HepG2 (cell line): ENCODE measurements around the gene ZBTB43. TPM values are rescaled to one million over a fixed set of nuclear protein-coding genes. Genes with fewer than 3 reads are reported as not detected.

Experiments used
- ATAC-seq: fragments of 200-7000 bp; cut with Tn5 transposase; 3 replicates; pipeline ENCODE4 v1.9.1; 2020; ENCODE audit warnings: mild to moderate bottlenecking, moderate library complexity
- BruUV-seq: library from RNA; stranded (reverse); fragments of 400-500 nt; replicated peaks from 2 replicates; lab custom pipeline; 2021; lab: Mats Ljungman, UMichigan
- CTCF ChIA-PET: fragments of 300-600 bp; formaldehyde crosslinking; extraction: SDS; loops from one replicate; lab custom pipeline; 2021; ENCODE audit warnings: low total read pairs, inconsistent platforms, low intra/inter-chr PET ratio; lab: Yijun Ruan, JAX
- POLR2A ChIA-PET: fragments of 350-600 bp; sonication (Branson Sonifier 250); formaldehyde crosslinking; loops from one replicate; lab custom pipeline; 2020; ENCODE audit warnings: antibody characterized with exemption, inconsistent platforms; lab: Yijun Ruan, JAX
- DNase-seq: peaks from one replicate; pipeline ENCODE4 v3.0.0-alpha.2; 2015; ENCODE audit warnings: low spot score
- FAIRE-seq: peaks from 3 replicates; lab custom pipeline; 2011; peaks lifted over from hg19 to GRCh38; lab: Jason Lieb, UNC
- H2AFZ ChIP-seq: one replicate; pipeline ENCODE4 v1.6.1; 2011; ENCODE audit warnings: low read length, inconsistent platforms
- H3K27ac ChIP-seq: fragments of 300-600 bp; 3 replicates; pipeline ENCODE4 v1.8.0; 2011; ENCODE audit warnings: mixed run types, mild to moderate bottlenecking, mixed read lengths, low read length, inconsistent platforms; ENCODE audit not compliant: insufficient read depth; ENCODE audit errors: extremely low read length
- H3K27me3 ChIP-seq, 2 experiments: fragments of 200-600 bp in 1 of 2; 2 replicates in 1 of 2; 3 replicates in 1 of 2; pipeline versions ENCODE4 v1.6.0 to v1.8.0; 2011; ENCODE audit warnings: low read length in 2 of 2, mild to moderate bottlenecking in 2 of 2, moderate library complexity in 2 of 2, inconsistent platforms in 1 of 2; ENCODE audit not compliant: insufficient read depth in 2 of 2, control insufficient read depth in 1 of 2
- H3K36me3 ChIP-seq, 2 experiments: fragments of 200-600 bp in 1 of 2; replicated peaks in 1 of 2; 2 replicates in 1 of 2; 3 replicates in 1 of 2; pipeline versions ENCODE4 v1.5.1 to v1.8.0; 2011; ENCODE audit warnings: low read length in 2 of 2, inconsistent platforms in 1 of 2; ENCODE audit not compliant: insufficient read depth in 2 of 2, control insufficient read depth in 1 of 2
- H3K4me1 ChIP-seq: 2 replicates; pipeline ENCODE4 v1.5.1; 2012; ENCODE audit warnings: low read length, inconsistent platforms; ENCODE audit not compliant: insufficient read depth
- H3K4me2 ChIP-seq: 2 replicates; pipeline ENCODE4 v1.6.0; 2011; ENCODE audit warnings: low read depth, low read length, inconsistent platforms
- H3K4me3 ChIP-seq, 3 experiments: fragments of 200-600 bp in 1 of 3; sonication (generic), shearing (Covaris generic) in 1 of 3; replicated peaks in 1 of 3; 2 replicates each; pipeline ENCODE4 v1.5.1; 2011 to 2016; ENCODE audit warnings: low read length in 3 of 3, inconsistent platforms in 2 of 3, low read depth in 2 of 3, mild to moderate bottlenecking in 2 of 3, control low read depth in 1 of 3, mixed read lengths in 1 of 3; ENCODE audit not compliant: insufficient read depth in 1 of 3
- H3K79me2 ChIP-seq: one replicate; pipeline ENCODE4 v1.6.1; 2011; ENCODE audit warnings: low read length, inconsistent platforms; ENCODE audit not compliant: insufficient read depth
- H3K9ac ChIP-seq: 2 replicates; pipeline ENCODE4 v1.6.0; 2011; ENCODE audit warnings: mild to moderate bottlenecking, low read depth, low read length, inconsistent platforms; ENCODE audit not compliant: insufficient read depth
- H3K9me3 ChIP-seq: 2 replicates; pipeline ENCODE4 v1.5.1; 2012; ENCODE audit warnings: mild to moderate bottlenecking, low read length
- H4K20me1 ChIP-seq: 2 replicates; pipeline ENCODE4 v1.6.0; 2011; ENCODE audit warnings: inconsistent platforms, mild to moderate bottlenecking, low read length, moderate library complexity; ENCODE audit not compliant: insufficient read depth
- CCAR2 ChIP-seq: fragments of 200-400 bp; formaldehyde crosslinking; optimal IDR thresholded peaks from 2 replicates; pipeline ENCODE3; 2018; ENCODE audit warnings: low read depth, mild to moderate bottlenecking, low read length, moderate library complexity
- CREBL2 ChIP-seq: sonication (generic); formaldehyde crosslinking; IDR thresholded peaks from 2 replicates; pipeline ENCODE4 v1.8.1; 2023; ENCODE audit warnings: missing genetic modification reagents, mild to moderate bottlenecking, borderline replicate concordance
- HNF4A ChIP-seq: sonication (generic); formaldehyde crosslinking; IDR thresholded peaks from 2 replicates; pipeline ENCODE4 v1.4.0; 2020; ENCODE audit warnings: missing genetic modification reagents
- PBX3 ChIP-seq: sonication (generic); formaldehyde crosslinking; IDR thresholded peaks from 2 replicates; pipeline ENCODE4 v1.8.1; 2023; ENCODE audit warnings: missing genetic modification reagents, inconsistent platforms, borderline replicate concordance
- PHF20 ChIP-seq: sonication (generic); formaldehyde crosslinking; IDR thresholded peaks from 2 replicates; pipeline ENCODE4 v1.5.0; 2020; ENCODE audit warnings: mild to moderate bottlenecking, missing genetic modification reagents
- TRIM22 ChIP-seq: fragments of 450-650 bp; IDR thresholded peaks from 2 replicates; pipeline ENCODE4 v1.6.1; 2017
- TSC22D2 ChIP-seq: sonication (generic); formaldehyde crosslinking; IDR thresholded peaks from 2 replicates; pipeline ENCODE4 v1.5.1; 2020; ENCODE audit warnings: missing genetic modification reagents, mild to moderate bottlenecking, borderline replicate concordance
- YEATS4 ChIP-seq: sonication (generic); formaldehyde crosslinking; IDR thresholded peaks from 2 replicates; pipeline ENCODE4 v1.4.0; 2020; ENCODE audit warnings: missing genetic modification reagents, borderline replicate concordance
- ZMYM2 ChIP-seq: sonication (generic); formaldehyde crosslinking; IDR thresholded peaks from 2 replicates; pipeline ENCODE4 v1.8.0; 2022; ENCODE audit warnings: mild to moderate bottlenecking, missing genetic modification reagents
- ZNF10 ChIP-seq: sonication (generic); formaldehyde crosslinking; IDR thresholded peaks from 2 replicates; pipeline ENCODE4 v1.4.0; 2020; ENCODE audit warnings: mild to moderate bottlenecking, low read depth, missing genetic modification reagents, borderline replicate concordance
- ZNF224 ChIP-seq: sonication (generic); formaldehyde crosslinking; IDR thresholded peaks from 2 replicates; pipeline ENCODE4 v1.5.0; 2020; ENCODE audit warnings: mild to moderate bottlenecking, missing genetic modification reagents
- ZNF343 ChIP-seq: sonication (generic); formaldehyde crosslinking; IDR thresholded peaks from 2 replicates; pipeline ENCODE4 v1.4.0; 2020; ENCODE audit warnings: mild to moderate bottlenecking, missing genetic modification reagents
- ZNF441 ChIP-seq: sonication (generic); formaldehyde crosslinking; IDR thresholded peaks from 2 replicates; pipeline ENCODE4 v1.7.0; 2021; ENCODE audit warnings: missing genetic modification reagents, borderline replicate concordance
- ZNF530 ChIP-seq: sonication (generic); formaldehyde crosslinking; IDR thresholded peaks from 2 replicates; pipeline ENCODE4 v1.5.0; 2020; ENCODE audit warnings: low read depth, mild to moderate bottlenecking, missing genetic modification reagents
- ZNF615 ChIP-seq: sonication (generic); formaldehyde crosslinking; IDR thresholded peaks from 2 replicates; pipeline ENCODE4 v1.5.0; 2020; ENCODE audit warnings: mild to moderate bottlenecking, missing genetic modification reagents, borderline replicate concordance
- ZNF883 ChIP-seq: sonication (generic); formaldehyde crosslinking; IDR thresholded peaks from 2 replicates; pipeline ENCODE4 v1.5.1; 2020; ENCODE audit warnings: mild to moderate bottlenecking, missing genetic modification reagents; ENCODE audit errors: not compliant biosample characterization
- WGBS: methylation state at CpG from one replicate; pipeline ENCODE4 v1.1.6; 2017; ENCODE audit warnings: low lambda C conversion rate; 5-methylcytosine and 5-hydroxymethylcytosine counted together
- in situ Hi-C: cut with HindIII; loops from 2 replicates; pipeline ENCODE4 v1.10.0; 2017; ENCODE audit warnings: low pct_unique_long_range_greater_than_20kb; ENCODE audit not compliant: extremely low pct_ligation_motif_present
- intact Hi-C: fragments of 100-400 bp; cut with micrococcal nuclease; formaldehyde crosslinking; loops from one replicate; pipeline ENCODE4 v1.10.0; 2022; ENCODE audit not compliant: unreplicated experiment
- polyA plus RNA-seq, 8 experiments: library from polyadenylated mRNA; depleted of rRNA in 3 of 8; stranded (reverse) in 7 of 8; unstranded in 1 of 8; fragments of >200 nt; fragmentation: Illumina TruSeq in 4 of 8; extraction: Trizol in 4 of 8; gene quantifications; 2 replicates each; pipeline versions ENCODE4 v1.2.1 to v1.2.3, GENCODE V29; 2011 to 2016; ENCODE audit warnings: low read depth in 4 of 8, missing spikeins in 1 of 8, mixed read lengths in 1 of 8; ENCODE audit not compliant: insufficient read depth in 1 of 8
- total RNA-seq, 5 experiments: library from RNA; depleted of rRNA; stranded (reverse); fragments of >200 nt; fragmentation: Illumina TruSeq; extraction: Trizol; gene quantifications; 2 replicates each; pipeline ENCODE4 v1.2.3, GENCODE V29; 2016; ENCODE audit warnings: low read depth in 1 of 5

Gene ZBTB43
- total and polyA plus RNA-seq, 2 of the 13 experiments (the other 11 are each of a cell fraction or from before 2014, with no cell fraction given): 7.1 to 31.4 TPM

- 0 out of 5 replicates have a peak, but pooled peaks cover 0 to 1% of the 10 kb centered on the region in 2 experiments for H3K27me3 ChIP-seq
- H3K4me3 ChIP-seq: no peak overlapping the region
- ATAC-seq (no peak), FAIRE-seq (no peak), DNase-seq (no peak)
- no peaks in the 10 kb centered on the region; a peak in 1 of 5 replicates for H3K36me3 ChIP-seq
- H3K9ac ChIP-seq: no peak overlapping the region
- peaks cover under 1% of the 10 kb centered on the region; the same call in 1 of the 2 replicates for H3K4me1 ChIP-seq
- intact Hi-C loops: no loop called here
- no peaks in the 10 kb centered on the region for H4K20me1 ChIP-seq
- no peak overlapping the region for H3K4me2 ChIP-seq
- no peaks in the 10 kb centered on the region for H3K79me2 ChIP-seq
- H2AFZ ChIP-seq: no peak overlapping the region
- ChIA-PET CTCF (no interaction called here), POLR2A (no interaction called here)
- in situ Hi-C loops: no loop called here
- no peaks in the 10 kb centered on the region for H3K9me3 ChIP-seq
- no TSS peak for BruUV-seq
- H3K27ac ChIP-seq: no peak overlapping the region
- WGBS: 65% methylated on average over 5 of the region's 5 CpGs
- no peak for TF ChIP-seq ZNF343 (CRISPR knock-in tag)
- no peak for TF ChIP-seq TSC22D2
- TF ChIP-seq ZNF441: no peak
- TF ChIP-seq PHF20 (CRISPR knock-in tag): no peak
- no peak for TF ChIP-seq YEATS4 (CRISPR knock-in tag)
Observed at GRCh38 chr9:126844085-126844484, 39.2 kb downstream of the ZBTB43 start.

- FAIRE-seq (no peak), ATAC-seq (no peak), DNase-seq (no peak)
- WGBS: 83% methylated on average over 8 of the region's 8 CpGs
- Histone ChIP-seq H4K20me1 (no peaks in the 10 kb centered on the region), H3K9me3 (no peaks in the 10 kb centered on the region), H3K9ac (no peak overlapping the region), H3K36me3 (no peaks in the 10 kb centered on the region), H3K27ac (no peak overlapping the region), H3K4me2 (no peak overlapping the region), H3K4me3 (no peak overlapping the region), H2AFZ (no peak overlapping the region), H3K27me3 (peaks cover 1 to 3% of the 10 kb centered on the region in 2 experiments; a peak in 1 of 5 replicates), H3K4me1 (peaks cover 11% of the 10 kb centered on the region), H3K79me2 (no peaks in the 10 kb centered on the region)
- no TSS peak for BruUV-seq
- CTCF ChIA-PET: no interaction called here
- intact Hi-C loops (no loop called here), in situ Hi-C loops (no loop called here)
- POLR2A ChIA-PET: no interaction called here
- no peak for TF ChIP-seq ZNF224 (CRISPR knock-in tag)
- no peak for TF ChIP-seq TRIM22
- no peak for TF ChIP-seq CREBL2 (CRISPR knock-in tag)
- TF ChIP-seq CCAR2: no peak
- no peak for TF ChIP-seq ZNF615 (CRISPR knock-in tag)
- TF ChIP-seq ZNF10: no peak
- no peak for TF ChIP-seq HNF4A (CRISPR knock-in tag)
- TF ChIP-seq ZMYM2: no peak
- TF ChIP-seq PBX3 (CRISPR knock-in tag): no peak
- TF ChIP-seq ZNF530: no peak
- TF ChIP-seq ZNF883 (CRISPR knock-in tag): no peak
Observed at GRCh38 chr9:126847051-126847450, 42.2 kb downstream of the ZBTB43 start.
